ENCODE data around the gene IQSEC3.

Gene IQSEC3

DNA sequence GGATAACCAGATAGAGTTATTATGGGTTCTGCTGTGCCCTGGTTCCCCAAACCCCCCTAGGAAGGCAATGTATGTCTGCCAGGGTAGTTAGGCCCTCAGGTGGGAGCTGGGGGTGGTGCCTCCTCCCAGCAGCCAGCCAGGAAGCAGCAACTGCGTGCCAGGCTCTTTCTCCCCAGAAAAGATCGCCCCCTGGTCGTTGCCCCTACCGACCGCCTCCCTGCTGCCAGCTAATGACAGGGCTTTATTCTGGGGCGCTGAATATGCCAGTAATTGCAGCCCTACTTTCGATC, 36.3 kb downstream of the IQSEC3 start:
- no peak for TF ChIP-seq ZFX (IDR thresholded peaks at IDR 0.05)
- TF ChIP-seq, protein P1, sequence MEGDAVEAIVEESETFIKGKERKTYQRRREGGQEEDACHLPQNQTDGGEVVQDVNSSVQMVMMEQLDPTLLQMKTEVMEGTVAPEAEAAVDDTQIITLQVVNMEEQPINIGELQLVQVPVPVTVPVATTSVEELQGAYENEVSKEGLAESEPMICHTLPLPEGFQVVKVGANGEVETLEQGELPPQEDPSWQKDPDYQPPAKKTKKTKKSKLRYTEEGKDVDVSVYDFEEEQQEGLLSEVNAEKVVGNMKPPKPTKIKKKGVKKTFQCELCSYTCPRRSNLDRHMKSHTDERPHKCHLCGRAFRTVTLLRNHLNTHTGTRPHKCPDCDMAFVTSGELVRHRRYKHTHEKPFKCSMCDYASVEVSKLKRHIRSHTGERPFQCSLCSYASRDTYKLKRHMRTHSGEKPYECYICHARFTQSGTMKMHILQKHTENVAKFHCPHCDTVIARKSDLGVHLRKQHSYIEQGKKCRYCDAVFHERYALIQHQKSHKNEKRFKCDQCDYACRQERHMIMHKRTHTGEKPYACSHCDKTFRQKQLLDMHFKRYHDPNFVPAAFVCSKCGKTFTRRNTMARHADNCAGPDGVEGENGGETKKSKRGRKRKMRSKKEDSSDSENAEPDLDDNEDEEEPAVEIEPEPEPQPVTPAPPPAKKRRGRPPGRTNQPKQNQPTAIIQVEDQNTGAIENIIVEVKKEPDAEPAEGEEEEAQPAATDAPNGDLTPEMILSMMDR (conservative IDR thresholded peaks at IDR 0.05) = no peak
- H3K27ac ChIP-seq = no peak overlapping the region

DNA sequence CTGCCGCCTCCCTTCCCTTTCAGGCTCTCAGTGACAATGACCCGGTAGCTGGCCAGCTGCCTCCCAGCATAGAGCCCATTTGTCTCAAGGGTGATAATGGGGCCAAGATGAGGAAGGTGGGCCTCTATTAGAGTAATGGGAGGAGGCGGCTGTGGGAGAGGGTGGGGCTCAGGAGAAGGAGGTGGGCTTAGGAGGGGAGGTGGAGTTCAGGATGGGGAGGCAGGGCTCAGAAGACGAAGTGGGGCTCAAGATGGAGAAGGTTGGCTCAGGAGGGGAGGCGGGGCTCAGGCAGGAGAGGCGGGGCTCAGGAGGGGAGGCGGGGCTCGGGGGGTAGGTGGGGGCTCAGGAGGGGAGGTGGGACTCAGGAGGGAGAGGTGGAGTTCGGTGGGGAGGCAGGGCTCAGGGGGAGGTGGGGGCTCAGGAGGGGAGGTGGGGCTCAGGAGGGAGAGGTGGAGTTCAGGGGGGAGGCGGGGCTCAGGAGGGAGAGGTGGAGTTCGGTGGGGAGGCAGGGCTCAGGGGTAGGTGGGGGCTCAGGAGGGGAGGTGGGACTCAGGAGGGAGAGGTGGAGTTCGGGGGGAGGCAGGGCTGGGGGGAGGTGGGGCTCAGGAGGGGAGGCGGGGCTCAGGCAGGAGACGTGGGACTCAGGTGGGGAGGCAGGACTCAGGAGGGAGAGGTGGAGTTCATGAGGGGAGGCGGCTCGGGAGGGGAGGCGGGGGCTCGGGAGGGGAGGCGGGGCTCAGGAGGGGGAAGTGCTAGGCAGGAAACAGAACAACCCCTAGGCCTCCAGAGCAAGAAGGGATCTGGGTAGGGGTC, 36.8 kb downstream of the IQSEC3 start:
- no peak for TF ChIP-seq ZFX (IDR thresholded peaks at IDR 0.05)
- TF ChIP-seq, protein P1 (conservative IDR thresholded peaks at IDR 0.05) = no peak
- H3K27ac ChIP-seq = no peak overlapping the region

DNA sequence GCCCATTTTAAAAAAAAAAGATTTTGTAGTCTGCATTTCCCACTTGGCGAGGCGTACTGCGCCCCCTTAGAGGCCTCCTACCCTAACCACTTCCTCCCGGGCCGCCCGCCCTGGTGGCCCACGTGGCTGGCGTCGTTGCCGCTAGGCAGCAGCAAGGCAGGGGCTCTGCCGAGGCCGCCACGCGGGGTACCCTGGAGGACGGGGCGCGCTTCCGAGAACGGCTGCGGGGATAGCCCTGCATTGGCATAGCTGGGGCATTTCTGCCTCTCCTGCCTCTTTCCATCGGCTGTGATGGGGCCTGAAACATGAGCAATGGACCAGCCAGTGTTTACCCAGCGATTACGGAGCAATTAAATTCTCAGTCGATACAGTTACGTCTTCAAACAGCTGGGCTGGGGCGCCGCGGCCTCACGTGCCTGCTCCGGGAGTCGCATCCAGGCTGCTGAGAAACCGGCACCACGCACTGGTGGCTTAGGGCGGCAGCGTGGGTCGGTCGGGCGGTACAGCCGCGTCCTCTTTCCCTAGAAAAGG, 38.0 kb downstream of the IQSEC3 start:
- no peak overlapping the region for H3K27ac ChIP-seq
- TF ChIP-seq ZFX (IDR thresholded peaks at IDR 0.05) = no peak
- TF ChIP-seq, protein P1 (conservative IDR thresholded peaks at IDR 0.05) = no peak

DNA sequence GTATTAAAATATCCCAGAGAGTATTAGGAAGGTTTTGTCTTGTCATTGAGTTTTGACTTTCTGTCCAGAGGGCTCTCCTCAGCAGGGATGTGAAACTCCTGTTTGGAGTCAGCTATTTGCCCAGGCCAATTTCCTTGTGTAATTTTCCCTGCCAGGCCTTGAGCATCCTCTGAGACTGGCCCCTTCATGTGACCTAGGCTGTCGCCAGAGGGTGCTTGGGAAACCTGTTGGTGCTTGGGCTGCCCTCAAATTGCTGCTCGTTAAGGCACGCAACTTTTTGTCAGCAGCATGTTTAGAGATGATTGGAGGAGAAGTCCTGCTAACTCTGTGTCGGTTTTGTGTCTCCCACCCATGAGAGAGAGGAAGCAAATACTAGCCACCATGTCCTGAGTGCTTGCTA, 39.1 kb downstream of the IQSEC3 start:
- TF ChIP-seq ZFX (IDR thresholded peaks at IDR 0.05) = no peak
- TF ChIP-seq, protein P1 (conservative IDR thresholded peaks at IDR 0.05) = no peak
- H3K27ac ChIP-seq = no peak overlapping the region

DNA sequence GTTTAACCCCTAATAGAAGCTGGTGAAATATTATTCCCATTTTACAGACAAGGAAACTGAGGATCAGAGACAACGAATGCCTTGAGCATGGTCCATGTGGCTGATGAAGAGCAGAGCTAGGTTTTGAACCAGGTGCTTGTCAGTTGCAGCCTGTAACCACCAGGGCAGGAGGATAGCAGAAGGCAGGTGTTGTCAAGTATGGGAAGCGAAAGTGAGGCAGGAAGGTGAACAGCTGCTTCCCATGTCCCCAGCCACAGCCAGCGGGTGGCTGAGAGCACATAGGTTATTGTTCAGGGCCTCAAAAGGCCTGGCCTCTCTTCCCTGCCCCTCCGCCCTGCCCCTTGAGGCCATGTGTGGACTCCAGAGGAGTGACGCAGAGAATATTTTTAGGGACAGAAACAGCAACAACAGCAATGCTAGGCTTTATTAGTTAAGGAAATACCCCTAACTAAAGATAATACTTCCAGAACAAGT, 39.6 kb downstream of the IQSEC3 start:
- TF ChIP-seq ZFX (IDR thresholded peaks at IDR 0.05) = no peak
- TF ChIP-seq, protein P1 (conservative IDR thresholded peaks at IDR 0.05) = no peak
- no peak overlapping the region for H3K27ac ChIP-seq

DNA sequence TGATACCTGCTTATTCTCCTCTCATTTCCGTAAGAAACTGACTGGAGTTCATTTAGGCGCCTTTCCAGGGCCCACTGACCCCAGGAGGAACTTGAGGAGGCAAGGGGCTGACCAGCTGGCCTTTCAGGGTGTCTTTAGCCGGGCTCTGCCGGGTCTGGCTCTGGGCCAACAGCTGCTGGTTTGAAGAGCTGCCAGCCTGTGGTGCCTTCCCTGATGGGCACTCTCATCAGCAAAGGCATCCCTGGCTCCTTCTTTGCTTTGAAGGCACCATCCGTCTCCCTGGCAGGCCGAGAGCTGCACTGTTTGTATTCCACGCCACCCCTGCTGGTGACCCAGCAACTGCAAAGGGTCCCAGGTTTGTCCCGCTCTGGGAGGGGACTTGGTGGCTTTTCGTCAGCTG, 42.0 kb downstream of the IQSEC3 start:
- no peak overlapping the region for H3K27ac ChIP-seq
- TF ChIP-seq, protein P1 (conservative IDR thresholded peaks at IDR 0.05) = no peak
- TF ChIP-seq ZFX (IDR thresholded peaks at IDR 0.05) = no peak

DNA sequence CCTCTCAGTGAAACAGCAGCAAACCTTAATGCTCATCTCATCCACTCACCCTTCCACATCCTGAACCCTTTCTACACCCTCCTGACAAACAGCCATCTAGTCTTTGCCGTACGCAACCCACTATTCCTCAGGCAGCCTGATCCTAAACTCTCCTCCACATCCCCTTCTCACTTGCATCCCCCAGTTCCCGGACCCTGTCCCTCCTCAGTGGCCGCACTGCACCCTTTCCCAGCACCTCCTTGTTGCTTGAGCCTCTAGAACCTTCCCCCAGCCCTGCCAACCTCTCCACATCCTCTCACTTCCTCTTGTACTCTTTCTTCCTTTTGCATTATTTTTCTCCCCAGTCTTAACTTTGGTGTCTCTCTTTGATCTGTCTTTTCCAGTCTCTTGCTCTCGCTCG, 42.9 kb downstream of the IQSEC3 start:
- no peak overlapping the region for H3K27ac ChIP-seq
- TF ChIP-seq, protein P1 (conservative IDR thresholded peaks at IDR 0.05) = no peak
- no peak for TF ChIP-seq ZFX (IDR thresholded peaks at IDR 0.05)
